Heart left ventricle (tissue), 13 donors: Measurements from ENCODE around the gene TMEM185B.

Source experiments
- CTCF ChIP-seq, 12 donors: fragments of 200-600 bp; sonication (generic) in 4 of 12; IDR thresholded peaks; one replicate each; pipeline versions ENCODE4 v1.5.0 to v1.8.0; 2018 to 2022; ENCODE audit warnings: antibody characterized with exemption in 12 of 12, mild to moderate bottlenecking in 5 of 12
- POLR2A ChIP-seq, 2 donors: fragments of 450-650 bp; IDR thresholded peaks; one replicate each; pipeline ENCODE4 v1.6.1; 2017; ENCODE audit warnings: antibody characterized with exemption in 2 of 2, mild to moderate bottlenecking in 2 of 2, moderate library complexity in 2 of 2
- donor health status: ischemic (EF 13 %, LVEDD 7.1; RV severe dilation, severe dysfunction).
- donor health status: DM: no; HTN: yes; CAD: no.
- donor health status: DM: no; HTN: no; CAD: no.
- donor health status: ischemic (EF 25% LVEDD 6.9; RV normal size, moderate dysfunction).
- donor health status: ischemic (EF 25% LVEDD 5.7; RV mildly dilated, moderate dysfunction).
- donor health status: ischemic (EF 35%, LVEDD 5.7; RV mildly dilated, moderate dysfunction).
- donor health status: nonischemic (EF 11% LVEDD 7.7; RV severe dilation, severe dysfunction).
- donor health status: DM: yes; HTN: yes; CAD: no.
- donor health status: PGD.
- donor health status: ischemic (EF 29% LVEDD 5.4; RV normal size, mild dysfunction).
- donor health status: nonischemic (EF 23%, LVEDD 6.1; RV moderate dilation, normal function).

GRCh38 chr2:120219291-120219690 lies 3.9 kb downstream of the TMEM185B start:
- TF ChIP-seq CTCF (IDR thresholded peaks at IDR 0.05) = no peak
- no peak for TF ChIP-seq POLR2A (IDR thresholded peaks at IDR 0.05)
